GM12874 (cell line): ENCODE results near the gene SLC44A1.

Source experiments
- CTCF ChIP-seq: IDR thresholded peaks from 2 replicates; pipeline ENCODE4 v1.5.1; 2011; ENCODE audit warnings: low read depth, mild to moderate bottlenecking, control low read depth, low read length, moderate library complexity; ENCODE audit not compliant: insufficient read depth

Gene SLC44A1

GRCh38 chr9:105457560-105458294, 213.3 kb downstream of the SLC44A1 start:
- no peak for TF ChIP-seq CTCF

GRCh38 chr9:105458404-105458803, 214.0 kb downstream of the SLC44A1 start:
- no peak for TF ChIP-seq CTCF

- TF ChIP-seq CTCF: no peak
Measured at GRCh38 chr9:105459336-105459735, 214.9 kb downstream of the SLC44A1 start.

GRCh38 chr9:105466898-105467455, 222.5 kb downstream of the SLC44A1 start:
- no peak for TF ChIP-seq CTCF

GRCh38 chr9:105468875-105469274, 224.4 kb downstream of the SLC44A1 start:
- TF ChIP-seq CTCF: no peak

- TF ChIP-seq CTCF: no peak
Measured at GRCh38 chr9:105473221-105473620, 228.8 kb downstream of the SLC44A1 start.

- TF ChIP-seq CTCF: peak; percentile 9; the same call in 1 of the 2 replicates
Measured at GRCh38 chr9:105475302-105475701, 230.9 kb downstream of the SLC44A1 start.
